GM12878 (cell line): ENCODE measurements around the gene EED. TPM values are rescaled to one million over a fixed set of nuclear protein-coding genes. Genes with fewer than 3 reads are reported as not detected.

Source experiments
- ATF2 ChIP-seq: IDR thresholded peaks from 2 replicates; pipeline ENCODE4 v1.6.1; 2012; ENCODE audit warnings: low read length, inconsistent platforms
- BACH1 ChIP-seq: fragments of 450-650 bp; IDR thresholded peaks from 2 replicates; pipeline ENCODE4 v1.6.1; 2017; ENCODE audit warnings: mild to moderate bottlenecking, borderline replicate concordance
- CBFB ChIP-seq: IDR thresholded peaks from 2 replicates; pipeline ENCODE4 v1.6.1; 2016; ENCODE audit warnings: antibody characterized with exemption, low read depth
- CBX3 ChIP-seq: fragments of 200-600 bp; sonication (generic); IDR thresholded peaks from 2 replicates; pipeline ENCODE4 v1.6.1; 2016; ENCODE audit warnings: low read depth, borderline replicate concordance
- ESRRA ChIP-seq: IDR thresholded peaks from 2 replicates; pipeline ENCODE4 v1.6.1; 2012; ENCODE audit warnings: mild to moderate bottlenecking, low read length, improper control_type of control experiment
- FOXK2 ChIP-seq: fragments of 450-650 bp; IDR thresholded peaks from 2 replicates; pipeline ENCODE4 v1.6.1; 2017; ENCODE audit warnings: mild to moderate bottlenecking, moderate library complexity
- KDM1A ChIP-seq: fragments of 200-600 bp; sonication (generic); IDR thresholded peaks from 2 replicates; pipeline ENCODE4 v1.6.1; 2016; ENCODE audit warnings: borderline replicate concordance
- MLLT1 ChIP-seq: fragments of 450-650 bp; IDR thresholded peaks from 2 replicates; pipeline ENCODE4 v1.6.1; 2016; ENCODE audit warnings: mild to moderate bottlenecking
- PML ChIP-seq: IDR thresholded peaks from 2 replicates; pipeline ENCODE4 v1.6.1; 2012; ENCODE audit warnings: low read length, inconsistent platforms
- POLR2A ChIP-seq: IDR thresholded peaks from 2 replicates; pipeline ENCODE4 v1.6.1; 2011; ENCODE audit warnings: low read depth, mild to moderate bottlenecking, low read length
- SREBF2 ChIP-seq: IDR thresholded peaks from 2 replicates; pipeline ENCODE4 v1.6.1; 2012; ENCODE audit warnings: mild to moderate bottlenecking, low read length
- SUZ12 ChIP-seq: fragments of 200-600 bp; sonication (generic); IDR thresholded peaks from one replicate; pipeline ENCODE4 v1.6.1; 2018; ENCODE audit warnings: antibody characterized with exemption, mild to moderate bottlenecking; ENCODE audit not compliant: unreplicated experiment
- TARDBP ChIP-seq: IDR thresholded peaks from 2 replicates; pipeline ENCODE4 v1.6.1; 2016; ENCODE audit warnings: borderline replicate concordance
- TCF7 ChIP-seq: IDR thresholded peaks from 2 replicates; pipeline ENCODE4 v1.6.1; 2014; ENCODE audit warnings: antibody characterized with exemption, borderline replicate concordance
- ZNF207 ChIP-seq: fragments of 450-650 bp; IDR thresholded peaks from 2 replicates; pipeline ENCODE4 v1.6.1; 2014; ENCODE audit warnings: antibody characterized with exemption, mild to moderate bottlenecking, borderline replicate concordance
- polyA plus RNA-seq, 11 experiments: library from polyadenylated mRNA; depleted of rRNA in 4 of 11; unstranded in 6 of 11; stranded (reverse) in 5 of 11; fragments of >200 nt; fragmentation: Nextera tagmentation in 4 of 11; fragmentation: Illumina TruSeq in 1 of 11; extraction: Ambion mirVana in 4 of 11; extraction: Trizol in 1 of 11; gene quantifications; 1 replicate in 1 of 11; 2 replicates in 10 of 11; pipeline versions ENCODE4 v1.2.1 to v1.2.3, GENCODE V29; 2011 to 2016; ENCODE audit warnings: inconsistent platforms in 2 of 11, missing spikeins in 2 of 11, low read depth in 1 of 11
- total RNA-seq, 4 experiments: library from RNA; depleted of rRNA in 3 of 4; stranded (reverse); fragments of >200 nt in 3 of 4; fragmentation: Illumina TruSeq in 1 of 4; extraction: Trizol in 1 of 4; gene quantifications; 2 replicates each; pipeline versions ENCODE4 v1.2.1 to v1.2.3, GENCODE V29; 2013 to 2021

EED gene
- total and polyA plus RNA-seq, 10 of the 15 experiments (the other 5 are each of a cell fraction or from before 2014, with no cell fraction given) = 41.5 to 140 (median 72.2) TPM

GRCh38 chr11:86265194-86265593, 20.6 kb downstream of the EED start (continued):
- TF ChIP-seq KDM1A (no peak), FOXK2 (no peak), MLLT1 (no peak), ATF2 (no peak), SREBF2 (no peak), SUZ12 (no peak), CBFB (no peak), TARDBP (no peak), ZNF207 (no peak), PML (no peak), TCF7 (no peak), CBX3 (no peak), BACH1 (no peak), ESRRA (no peak), POLR2A (no peak)
